IPS-NIHi11 (cell line): ENCODE data around the gene CREB3L1.
A peak's percentile ranks its signal among the peaks of the same experiment; 100 is the strongest.

Experiments
- DNase-seq: peaks from one replicate; pipeline ENCODE4 v3.0.0; 2012; ENCODE audit warnings: mixed read lengths, low spot score

The CREB3L1 gene

DNA sequence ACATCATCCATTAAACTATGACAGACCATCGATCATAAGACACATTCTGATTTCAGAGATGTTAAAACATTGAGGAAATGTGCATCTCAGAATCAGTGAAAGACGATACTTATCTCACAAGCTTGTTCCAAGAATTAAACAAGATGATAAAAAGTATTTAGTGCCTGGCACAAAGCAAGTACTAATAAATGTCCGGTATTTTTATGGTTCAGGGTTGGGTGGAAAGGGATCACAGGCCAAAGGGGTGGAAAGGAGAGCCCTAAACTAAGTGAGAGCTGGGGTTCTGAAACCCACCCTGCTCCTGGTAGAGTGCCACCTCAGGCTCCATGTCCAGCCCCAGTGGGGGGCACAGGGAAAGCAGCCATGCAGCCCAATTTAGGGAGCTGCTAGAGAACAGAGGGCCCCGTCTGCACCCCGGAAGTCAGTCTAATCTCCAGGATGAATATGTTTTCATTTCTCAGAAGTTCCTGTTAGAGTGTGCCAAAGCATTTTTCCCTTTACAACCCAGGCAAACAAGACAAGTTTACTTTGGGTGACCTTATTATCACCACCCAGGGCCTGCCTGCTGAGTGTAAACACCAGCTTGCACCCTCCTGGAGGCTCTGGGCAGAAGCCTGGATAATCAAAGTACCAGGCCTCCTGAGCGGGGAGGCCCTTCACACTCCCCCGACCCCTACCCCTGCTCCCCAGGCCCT, 3.8 kb upstream of the CREB3L1 start:
- DNase-seq, result no peak

DNA sequence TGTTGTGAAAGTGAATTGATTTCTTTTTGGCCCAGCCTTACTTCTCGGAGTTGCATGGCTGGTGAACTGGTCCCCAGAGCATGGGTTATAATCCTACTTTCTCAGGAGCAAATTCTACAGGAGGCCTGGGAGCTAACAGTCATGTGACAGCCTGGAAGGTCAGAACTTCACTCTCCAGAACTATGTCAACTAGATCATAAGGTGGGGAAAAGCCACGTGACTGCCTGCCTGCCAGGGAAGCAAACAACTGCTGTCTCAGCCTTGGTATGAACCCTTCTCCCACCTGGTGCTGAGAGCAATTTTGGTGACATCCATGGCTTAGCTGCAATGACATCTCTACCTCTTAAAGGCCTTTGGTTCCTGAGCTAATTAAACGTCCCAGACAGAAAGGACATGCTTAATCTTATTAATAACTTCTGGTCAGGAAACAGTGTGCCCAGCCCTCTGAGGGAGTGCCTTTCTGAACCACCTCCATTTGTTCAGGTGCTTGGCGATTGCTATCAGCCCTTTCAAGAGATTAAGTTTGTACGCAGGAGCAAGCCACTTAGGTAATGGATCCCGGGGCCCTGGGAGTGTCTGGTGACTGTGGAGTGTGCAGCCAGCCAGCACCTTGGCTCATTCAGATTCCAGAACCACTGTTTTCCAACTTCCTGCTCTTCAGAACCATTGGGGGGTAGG, 1.4 kb upstream of the CREB3L1 start:
- no peak for DNase-seq

DNA sequence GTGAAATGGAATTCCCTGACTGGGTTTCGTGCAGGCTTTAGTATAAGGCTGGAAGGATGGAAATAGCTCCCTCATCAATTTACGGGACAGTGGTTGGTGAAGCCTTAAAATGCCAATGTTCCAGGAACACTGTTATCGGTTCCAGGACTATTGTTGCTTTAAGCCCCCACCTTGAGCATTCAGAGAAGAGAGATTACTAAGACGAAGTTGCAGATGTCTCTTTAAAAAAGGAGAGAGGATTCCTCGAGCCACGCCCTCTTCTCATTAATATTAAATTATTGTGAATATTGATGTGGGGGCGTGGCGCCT, 195 bp upstream of the CREB3L1 start:
- DNase-seq, result peak; percentile 80

DNA sequence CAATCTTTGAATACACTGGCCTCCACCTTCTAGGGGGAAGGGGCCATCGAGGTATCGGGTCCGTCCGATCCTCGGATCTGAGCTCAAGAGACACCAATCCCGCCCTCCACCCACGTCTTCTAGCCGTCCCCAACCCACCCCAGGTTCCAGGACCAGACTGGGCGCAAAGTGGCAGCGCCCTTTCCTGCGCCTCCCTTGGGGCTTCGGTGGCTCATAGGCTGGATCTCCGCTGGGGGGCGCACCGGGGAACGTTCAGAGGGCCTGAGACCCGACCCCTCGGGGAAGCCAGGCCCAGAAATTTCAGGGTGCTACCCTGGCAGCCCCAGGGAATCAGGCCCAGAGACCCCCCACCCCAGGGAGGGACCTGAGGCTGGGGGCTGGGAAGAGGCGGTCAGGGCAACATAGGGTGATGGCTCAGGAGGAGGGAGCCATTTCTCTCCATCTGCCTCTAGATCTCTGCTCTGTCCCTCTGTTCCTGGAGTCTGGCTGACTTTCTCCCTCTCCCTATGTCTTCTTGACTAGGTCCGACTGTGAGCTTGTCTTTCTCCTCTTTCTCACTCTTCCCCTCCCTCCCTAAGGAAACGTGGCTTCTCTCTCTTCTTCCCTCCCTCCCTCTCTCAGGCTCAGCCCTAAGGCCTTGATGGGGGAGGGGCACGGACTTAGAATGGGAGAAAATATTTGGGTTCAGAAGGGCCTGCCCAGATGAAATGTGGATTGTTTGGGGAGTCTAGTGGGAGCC, 1.1 kb downstream of the CREB3L1 start:
- peak; percentile 76 for DNase-seq

DNA sequence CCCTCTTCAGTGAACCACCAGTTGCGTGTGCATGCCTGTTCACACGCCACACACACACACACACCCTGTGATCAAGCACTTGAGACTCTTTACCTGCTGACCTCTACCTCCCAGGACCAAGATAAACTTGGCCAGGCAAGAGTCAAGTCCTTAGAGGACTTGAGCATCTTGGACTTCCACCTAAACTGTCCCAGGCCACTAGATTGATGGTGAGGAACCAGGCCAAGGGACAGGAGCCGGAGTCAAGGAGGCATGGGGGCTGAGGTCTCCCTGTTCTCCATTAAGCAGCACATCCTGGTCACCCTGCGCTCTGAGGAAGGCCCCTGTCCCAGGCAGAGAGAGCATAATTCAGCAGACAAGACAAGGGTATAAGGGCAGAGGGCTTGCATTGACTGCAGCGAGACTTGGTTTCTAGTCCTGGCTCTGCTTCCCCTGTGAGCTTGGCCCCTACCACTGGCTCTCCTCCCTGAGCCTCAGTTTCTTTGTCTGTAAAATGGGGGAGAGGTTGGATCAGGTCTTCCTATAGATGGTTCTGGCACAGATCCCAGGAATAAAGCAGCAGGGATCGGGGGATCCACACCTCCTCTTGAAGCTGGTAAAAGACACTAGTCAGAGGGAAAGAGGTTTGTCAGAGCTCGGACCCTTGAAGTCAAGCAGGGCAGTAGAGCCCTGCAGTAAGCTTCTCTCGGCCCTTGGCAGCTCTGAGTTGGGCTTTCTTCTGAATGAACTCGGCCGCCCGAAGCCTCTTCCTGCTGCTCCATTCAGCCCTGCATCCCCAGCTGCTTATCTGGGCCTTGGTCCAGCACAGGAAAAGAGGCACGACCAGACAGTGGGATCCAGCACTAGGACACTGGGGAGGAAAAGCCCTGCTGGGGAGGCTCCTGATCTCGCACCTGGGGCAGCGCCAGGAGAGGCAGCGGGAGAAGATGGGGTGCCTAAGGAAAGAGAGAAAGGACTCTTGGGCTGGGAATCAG, 2.0 kb downstream of the CREB3L1 start:
- DNase-seq, result no peak

DNA sequence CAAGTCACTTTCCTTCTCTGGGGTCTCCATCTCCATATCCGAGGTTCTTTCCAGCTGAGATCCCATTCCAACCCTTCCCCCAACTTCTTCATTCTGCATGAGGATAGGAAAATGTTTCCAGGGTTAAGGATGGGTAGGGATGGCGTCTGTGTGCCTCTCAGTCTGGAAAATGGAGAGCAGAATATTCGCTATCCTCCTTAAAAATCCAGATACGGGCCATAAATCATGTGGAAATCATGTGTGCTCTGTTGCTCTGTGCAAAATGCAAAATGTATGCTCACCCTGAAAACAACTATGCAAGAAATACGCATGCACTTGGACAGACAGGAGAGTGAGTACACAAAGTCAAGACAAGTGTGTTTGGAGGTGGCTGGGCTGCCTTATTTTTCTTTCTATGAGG, 3.2 kb downstream of the CREB3L1 start:
- no peak for DNase-seq

DNA sequence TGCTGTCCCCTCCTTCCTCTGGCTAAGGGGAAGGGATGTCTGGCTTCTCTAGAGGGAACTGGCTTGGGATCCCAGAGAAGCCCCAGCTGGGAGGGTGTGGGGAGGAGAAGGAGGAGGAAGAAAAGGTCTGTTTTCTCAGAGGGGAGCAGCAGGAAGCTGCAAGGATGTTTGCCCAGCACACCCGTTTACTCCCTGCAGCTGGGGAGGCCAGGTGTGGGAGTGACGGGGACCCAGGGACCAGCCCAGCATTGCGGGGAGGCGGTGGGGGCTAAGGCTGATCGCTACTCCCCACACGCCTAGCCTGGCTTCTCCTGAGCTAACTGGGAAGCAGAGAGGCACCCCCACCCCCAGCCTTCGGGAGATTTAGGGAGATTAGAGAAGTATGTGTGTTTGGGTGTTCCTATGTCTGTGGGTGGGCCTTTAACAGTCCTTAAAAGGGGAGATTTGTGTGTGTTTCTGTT, 3.9 kb downstream of the CREB3L1 start:
- DNase-seq, result no peak

DNA sequence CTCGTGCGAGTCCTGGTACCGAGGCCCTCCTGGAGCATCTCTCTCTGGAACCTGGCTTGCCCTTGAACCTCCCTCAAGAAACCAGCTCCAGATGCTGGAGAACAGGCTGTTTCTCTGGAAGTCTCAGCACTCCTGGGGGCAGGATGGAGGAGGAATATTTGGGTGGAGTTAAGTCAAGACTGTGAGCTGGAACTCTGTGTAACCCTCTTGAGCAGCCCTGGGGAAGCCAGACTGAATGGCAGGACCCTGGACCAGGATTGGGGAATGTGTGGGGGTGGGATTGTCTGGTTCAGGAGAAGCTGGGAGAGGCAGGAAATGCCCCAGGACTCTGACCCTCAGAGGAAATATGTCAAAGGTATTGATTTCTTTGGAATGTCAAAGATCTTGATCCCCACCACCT, 7.7 kb downstream of the CREB3L1 start:
- no peak for DNase-seq

DNA sequence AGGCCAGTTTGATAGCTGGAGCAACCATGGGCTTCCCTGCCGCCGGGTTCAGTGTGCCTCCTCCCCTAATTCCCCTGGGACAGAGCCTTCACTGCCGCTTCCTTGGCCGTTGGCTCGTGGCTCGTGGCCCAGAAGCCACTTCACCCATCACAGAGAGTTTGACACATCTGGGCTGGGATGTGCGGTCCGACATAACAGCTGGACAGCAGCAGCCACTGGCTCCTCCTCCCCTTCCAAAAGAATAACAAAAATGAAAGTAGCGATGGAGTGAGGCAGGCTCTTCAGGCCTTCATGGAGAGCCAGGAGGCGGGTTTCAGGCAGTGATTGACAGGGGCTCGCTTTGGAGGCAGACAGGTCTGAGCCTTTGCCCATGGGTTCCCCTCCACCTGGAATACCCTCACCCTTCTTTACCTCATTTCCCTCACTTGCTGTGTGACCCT, 8.2 kb downstream of the CREB3L1 start:
- no peak for DNase-seq

DNA sequence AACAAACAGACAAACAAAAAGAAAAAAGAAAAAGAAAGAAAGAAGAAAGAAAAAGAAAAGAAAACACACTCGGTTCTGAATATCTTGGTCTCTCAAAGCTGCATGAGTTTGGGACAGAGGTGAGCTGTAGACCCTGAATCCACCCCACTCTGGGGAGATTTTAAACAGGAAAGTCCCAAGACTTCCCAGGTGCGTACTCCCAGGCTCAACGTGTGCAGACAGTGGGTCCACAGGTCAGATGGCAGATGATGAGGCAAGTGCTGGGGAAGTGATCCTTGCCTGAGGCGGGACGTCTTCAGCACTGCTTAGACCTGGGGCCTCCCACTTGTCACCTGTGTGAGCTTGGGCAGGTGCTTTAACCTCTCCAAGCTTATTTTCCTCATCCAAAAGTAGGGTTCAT, 9.3 kb downstream of the CREB3L1 start:
- no peak for DNase-seq

DNA sequence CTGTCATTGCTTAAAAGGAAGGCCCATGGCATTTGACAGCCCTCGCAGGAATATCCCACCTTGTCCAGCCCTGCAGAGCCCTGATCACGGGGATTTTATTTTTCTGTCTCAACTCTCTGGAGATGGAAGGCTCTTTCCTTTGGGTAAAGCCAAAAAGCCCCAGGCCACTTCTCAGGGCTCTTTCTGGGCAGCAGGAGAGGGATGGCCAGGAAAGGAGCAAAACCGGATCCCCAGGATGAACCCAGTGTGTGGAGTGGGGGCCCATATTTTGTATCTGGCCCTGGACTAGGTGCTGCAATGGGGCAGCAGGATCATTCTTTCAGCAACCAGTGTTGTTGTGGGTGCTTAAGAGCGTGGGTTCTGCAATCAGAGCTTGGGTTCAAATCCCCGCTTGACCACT, 11.0 kb downstream of the CREB3L1 start:
- no peak for DNase-seq

DNA sequence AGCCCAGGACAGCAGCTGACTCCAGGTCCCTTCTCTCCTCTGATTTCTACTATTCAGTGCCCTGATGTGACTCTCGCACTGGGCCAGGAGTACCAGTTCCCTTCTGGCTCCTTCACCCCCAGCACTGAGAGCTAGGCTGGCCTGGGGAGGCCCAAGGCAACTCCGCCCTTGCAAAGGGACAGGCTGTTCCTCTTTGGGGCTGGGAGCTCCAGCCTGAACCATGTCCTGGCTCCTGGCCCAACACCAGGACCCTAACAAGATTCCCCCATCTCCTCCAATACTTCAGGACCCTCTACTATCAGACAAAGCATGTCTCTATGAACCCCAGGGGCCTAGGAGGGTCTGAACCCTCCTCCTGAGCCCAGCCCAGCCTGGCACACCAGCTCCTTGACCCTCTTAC, 12.5 kb downstream of the CREB3L1 start:
- DNase-seq, result no peak

DNA sequence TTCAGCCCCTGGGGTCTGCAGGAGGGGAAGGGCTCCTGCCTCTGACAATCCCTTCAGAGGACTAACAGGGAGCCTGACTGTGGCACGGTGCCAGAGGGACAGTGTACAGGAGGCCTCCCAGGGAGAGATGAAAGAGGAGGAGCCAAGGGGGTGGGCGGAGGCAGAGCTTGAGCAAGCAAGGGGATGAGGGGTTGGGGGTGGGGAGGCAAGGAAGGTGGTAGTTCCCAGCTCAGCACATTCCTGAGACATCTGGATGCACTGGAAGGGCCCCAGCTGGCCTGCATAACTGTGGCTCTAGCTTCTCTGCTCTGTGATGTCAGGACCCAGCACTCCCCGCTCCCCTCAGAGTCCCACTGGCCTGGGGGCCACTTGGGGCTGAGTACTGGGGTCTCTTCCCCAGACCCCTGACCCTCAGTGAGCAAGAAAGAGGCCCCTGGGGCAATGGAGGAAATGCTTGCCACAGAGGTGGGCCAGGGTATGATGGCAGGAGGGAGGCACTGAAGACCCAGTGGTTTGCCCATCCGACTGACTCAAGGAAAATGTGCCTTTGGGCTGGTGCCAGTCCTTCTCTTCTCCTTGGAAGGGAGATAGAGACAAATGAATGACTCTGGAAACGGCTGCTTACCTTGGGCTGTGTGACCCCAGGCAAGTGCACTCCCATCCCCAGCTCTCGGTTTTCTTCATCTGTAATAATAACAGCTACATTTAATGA, 13.3 kb downstream of the CREB3L1 start:
- peak; percentile 84 for DNase-seq

DNA sequence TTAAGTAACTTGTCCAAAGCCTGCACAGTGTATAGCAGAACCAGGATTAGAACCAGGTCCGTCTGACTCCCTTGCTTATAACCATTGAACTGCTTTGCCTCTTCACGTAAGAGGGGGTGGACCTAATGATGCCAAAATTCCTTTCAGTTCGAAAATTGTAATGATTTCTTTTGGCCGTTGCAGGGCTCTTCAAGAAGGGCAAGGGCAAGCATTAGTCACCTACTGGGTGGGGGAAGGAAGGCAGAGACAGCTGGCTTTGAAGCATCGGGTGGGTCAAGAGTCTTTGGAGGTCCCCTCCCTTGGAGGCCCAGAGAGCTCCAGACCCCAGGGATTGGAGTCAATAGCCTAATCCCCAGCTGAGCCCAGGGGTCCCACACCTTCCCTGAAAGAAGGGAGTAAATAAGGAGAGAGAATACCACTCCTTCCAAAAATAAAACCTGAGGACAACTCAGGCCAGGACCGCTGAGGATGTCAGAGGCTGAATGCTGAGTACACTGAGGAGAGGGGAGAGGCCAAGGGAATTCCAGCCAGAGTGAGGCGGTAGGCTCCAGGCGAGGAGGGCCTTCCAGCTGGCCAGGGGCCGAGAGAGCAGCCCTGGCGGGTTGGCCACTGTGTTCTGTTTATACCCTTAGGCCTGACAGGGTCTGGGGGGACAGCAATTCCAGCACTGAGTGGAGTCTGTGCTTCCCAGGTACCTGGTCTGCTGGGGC, 14.1 kb downstream of the CREB3L1 start:
- DNase-seq, result no peak

DNA sequence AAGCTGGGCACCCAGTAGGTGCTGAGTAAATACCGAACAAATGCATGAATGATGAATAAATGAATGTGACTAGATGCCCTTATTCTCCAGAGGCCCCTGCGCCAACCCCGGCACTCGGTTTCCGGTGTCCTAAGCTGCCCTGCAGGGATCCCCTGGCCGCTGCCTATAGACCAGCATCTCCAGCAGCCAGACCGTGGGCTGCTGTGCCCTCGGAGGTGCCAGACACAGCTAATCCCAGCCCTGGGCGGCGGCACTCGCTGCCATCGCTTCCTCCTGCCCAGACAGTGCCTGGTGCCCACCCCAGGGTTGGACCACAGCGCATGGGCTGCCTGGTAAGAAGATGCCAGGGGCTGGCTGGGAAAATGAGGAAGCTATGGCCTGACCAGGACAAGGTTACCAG, 15.6 kb downstream of the CREB3L1 start:
- DNase-seq, result no peak

DNA sequence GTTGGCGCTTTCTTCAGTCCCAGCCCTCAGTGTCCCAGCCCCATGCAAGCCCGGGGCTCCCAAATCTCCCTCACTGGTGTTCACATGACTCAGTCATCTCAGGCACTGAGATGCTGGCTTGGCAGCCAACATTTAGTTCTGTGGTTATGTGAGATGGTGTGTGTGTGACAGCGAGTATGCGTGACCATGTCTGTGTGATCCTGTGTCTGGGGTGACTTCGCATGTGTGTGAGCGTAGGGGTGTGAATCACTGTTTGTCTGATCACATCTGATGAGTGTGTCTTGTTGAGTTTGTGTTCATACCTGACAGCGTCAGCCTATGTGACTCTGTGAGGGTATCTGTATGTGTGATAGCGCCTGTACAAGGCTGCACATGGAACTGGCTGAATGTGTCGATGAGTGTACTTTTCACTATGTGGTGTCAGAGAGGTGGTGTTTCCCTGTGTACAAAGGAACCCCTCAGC, 16.2 kb downstream of the CREB3L1 start:
- no peak for DNase-seq

DNA sequence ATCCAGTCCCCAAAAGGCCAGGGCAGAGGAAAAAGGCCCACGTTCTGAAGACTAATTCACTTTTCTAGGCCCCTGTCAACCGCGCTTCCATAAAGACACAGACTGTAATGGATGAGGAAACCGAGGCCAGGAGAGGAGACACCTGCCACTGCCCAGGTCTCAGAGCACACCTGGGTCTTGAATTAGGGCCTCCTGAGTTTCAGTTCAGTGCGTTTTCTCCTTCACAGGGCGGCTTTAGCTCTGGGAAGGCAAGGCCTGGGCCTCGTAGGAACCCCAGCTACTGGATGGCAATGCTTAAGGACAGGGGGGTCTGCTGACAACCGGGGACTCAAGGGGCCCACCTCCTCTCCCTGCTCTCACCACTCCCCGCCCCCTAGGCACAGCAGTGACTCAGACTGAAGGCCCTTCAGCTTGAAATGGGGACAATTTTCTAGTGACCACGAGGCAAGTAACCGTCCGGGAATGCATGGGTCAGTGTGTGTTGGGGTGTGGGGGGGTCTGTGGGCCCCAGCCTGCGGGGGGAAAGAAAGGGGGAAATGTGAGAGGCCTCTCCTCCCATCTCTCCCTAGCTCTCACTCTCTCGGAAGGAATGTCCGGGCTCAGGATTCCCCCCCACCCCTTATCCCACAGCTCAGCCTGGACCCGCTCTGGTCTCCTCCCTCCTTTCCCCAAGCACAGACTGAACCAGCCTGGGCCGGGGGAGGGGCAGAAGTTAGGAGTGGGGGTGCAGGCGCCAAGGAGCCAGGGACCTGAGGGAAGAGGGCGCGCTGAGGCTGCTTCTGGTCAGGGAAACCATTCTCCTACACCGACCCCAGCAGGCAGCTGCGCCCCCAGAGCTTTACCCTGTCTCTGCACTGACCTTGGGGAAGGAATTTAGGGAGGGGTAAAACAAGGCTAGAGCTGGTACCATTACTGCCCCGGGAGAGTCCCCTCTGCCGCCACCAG, 17.2 kb downstream of the CREB3L1 start:
- DNase-seq, result peak; percentile 67

DNA sequence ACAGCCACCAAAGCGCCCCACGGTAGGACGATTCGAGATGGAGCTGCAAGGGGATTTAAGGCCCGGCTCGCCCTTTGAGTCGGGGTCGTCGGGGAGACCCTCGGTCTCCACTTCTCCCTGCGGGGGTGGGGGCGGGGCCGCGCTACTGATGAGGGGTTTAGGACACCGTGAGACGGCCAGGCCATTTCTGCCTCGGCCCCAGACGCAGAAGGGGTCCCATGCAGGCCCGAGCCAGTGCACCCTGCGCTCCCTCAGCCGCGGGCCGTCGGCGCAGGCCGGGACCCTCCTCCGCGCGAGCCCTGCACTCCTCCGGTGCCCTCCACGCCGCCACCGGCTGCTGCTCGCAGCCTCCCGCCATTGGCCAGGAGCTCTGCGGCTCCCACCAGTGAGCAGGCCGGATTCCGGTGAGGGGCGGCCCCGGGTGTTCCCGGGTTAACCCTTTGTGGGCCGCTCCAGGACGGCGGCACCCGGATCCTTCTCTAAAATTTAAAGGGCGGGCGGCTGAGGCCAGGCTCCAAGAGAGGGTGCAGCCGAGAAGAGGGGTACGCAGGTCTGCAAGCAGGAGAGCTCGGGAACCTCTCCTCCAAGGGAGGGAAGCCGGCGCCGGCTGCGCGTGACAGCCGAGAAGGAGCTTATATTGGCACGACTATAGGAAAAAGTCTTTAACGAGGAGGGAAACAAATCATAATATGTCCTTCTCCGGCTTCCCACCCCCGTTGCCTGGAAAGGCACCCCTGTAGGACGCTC, 18.0 kb downstream of the CREB3L1 start:
- peak; percentile 97 for DNase-seq

DNA sequence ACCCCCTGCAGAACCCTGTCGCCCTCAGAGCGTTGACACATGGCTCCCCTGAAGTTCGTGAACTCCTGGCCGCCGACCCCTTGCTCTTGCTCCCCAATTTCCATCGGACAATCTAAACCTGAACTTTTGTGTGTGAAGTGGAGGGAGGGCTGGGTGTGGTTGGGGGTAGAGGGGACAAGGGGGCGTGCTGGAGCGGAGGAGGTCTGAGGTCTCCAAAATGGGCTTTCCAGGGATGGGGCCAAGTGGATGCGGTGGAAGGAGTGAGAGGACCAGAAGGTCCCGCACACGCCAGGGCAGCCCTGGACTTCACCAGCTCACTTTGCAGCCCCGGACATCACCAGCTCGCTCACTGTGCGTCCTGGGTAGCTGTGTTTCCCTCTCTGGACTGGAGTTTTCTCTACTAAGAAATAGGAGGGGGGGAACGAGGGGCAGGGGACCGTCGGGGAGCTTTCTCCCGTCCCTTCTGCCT, 18.6 kb downstream of the CREB3L1 start:
- DNase-seq, result no peak
